Effector CD8-positive, alpha-beta T cell (primary cell): ENCODE data around the gene ZNF331.
"Not testable (repeated sequence)": the region's sequence is repeated elsewhere in the genome, so short reads cannot be mapped to it uniquely, and the experiment has no call there.

Experiments used
- DNase-seq: peaks from one replicate; lab custom pipeline; 2025; lab: John Stamatoyannopoulos, UW
- total RNA-seq, 4 experiments: gene quantifications; one replicate each; lab custom pipeline; 2026; lab: John Stamatoyannopoulos, UW

The ZNF331 gene
- 60.7 to 99.2 (median 66.1) reads per million in 4 experiments for total RNA-seq

- peak; percentile 88 for DNase-seq
Observed at GRCh38 chr19:53537521-53538377, at the start of gene ZNF331. TSS of gene ZNF331 (plus strand) at chr19:53538145. CDS start at chr19:53569377, 31,232 bp downstream.

GRCh38 chr19:53492153-53492552 lies 45.8 kb upstream of the ZNF331 start:
- no peak for DNase-seq

GRCh38 chr19:53497311-53498023 lies 40.5 kb upstream of the ZNF331 start:
- DNase-seq, result not testable (repeated sequence)

- DNase-seq, result not testable (repeated sequence)
Observed at GRCh38 chr19:53498024-53498395, 39.9 kb upstream of the ZNF331 start.

- DNase-seq, result not testable (repeated sequence)
Observed at GRCh38 chr19:53503151-53503550, 34.8 kb upstream of the ZNF331 start.

GRCh38 chr19:53503671-53504364 lies 34.1 kb upstream of the ZNF331 start:
- not testable (repeated sequence) for DNase-seq

GRCh38 chr19:53504365-53504703 lies 33.6 kb upstream of the ZNF331 start:
- DNase-seq, result not testable (repeated sequence)

GRCh38 chr19:53504885-53505284 lies 33.1 kb upstream of the ZNF331 start:
- DNase-seq, result no peak

GRCh38 chr19:53506728-53507127 lies 31.2 kb upstream of the ZNF331 start:
- DNase-seq, result no peak

GRCh38 chr19:53507523-53508442 lies 30.2 kb upstream of the ZNF331 start:
- DNase-seq, result no peak

- no peak for DNase-seq
Observed at GRCh38 chr19:53509443-53509842, 28.5 kb upstream of the ZNF331 start.

- DNase-seq, result no peak
Observed at GRCh38 chr19:53509845-53510244, 28.1 kb upstream of the ZNF331 start.

- no peak for DNase-seq
Observed at GRCh38 chr19:53511357-53511756, 26.6 kb upstream of the ZNF331 start.

GRCh38 chr19:53511933-53512374 lies 26.0 kb upstream of the ZNF331 start:
- DNase-seq, result peak; percentile 13

- not testable (repeated sequence) for DNase-seq
Observed at GRCh38 chr19:53515047-53515446, 22.9 kb upstream of the ZNF331 start.

GRCh38 chr19:53517114-53517741 lies 20.7 kb upstream of the ZNF331 start:
- no peak for DNase-seq

- DNase-seq, result no peak
Observed at GRCh38 chr19:53518121-53518520, 19.8 kb upstream of the ZNF331 start.

- no peak for DNase-seq
Observed at GRCh38 chr19:53518716-53519115, 19.2 kb upstream of the ZNF331 start.

GRCh38 chr19:53519446-53519845 lies 18.5 kb upstream of the ZNF331 start:
- no peak for DNase-seq

- no peak for DNase-seq
Observed at GRCh38 chr19:53520163-53520546, 17.8 kb upstream of the ZNF331 start.
